Kidney tubule cell (primary cell): Measurements from ENCODE around the gene NCKAP5.

Experiments used
- DNase-seq: peaks from one replicate; pipeline ENCODE4 v3.0.0-alpha.2; 2018; ENCODE audit warnings: low spot score

NCKAP5 gene

DNA sequence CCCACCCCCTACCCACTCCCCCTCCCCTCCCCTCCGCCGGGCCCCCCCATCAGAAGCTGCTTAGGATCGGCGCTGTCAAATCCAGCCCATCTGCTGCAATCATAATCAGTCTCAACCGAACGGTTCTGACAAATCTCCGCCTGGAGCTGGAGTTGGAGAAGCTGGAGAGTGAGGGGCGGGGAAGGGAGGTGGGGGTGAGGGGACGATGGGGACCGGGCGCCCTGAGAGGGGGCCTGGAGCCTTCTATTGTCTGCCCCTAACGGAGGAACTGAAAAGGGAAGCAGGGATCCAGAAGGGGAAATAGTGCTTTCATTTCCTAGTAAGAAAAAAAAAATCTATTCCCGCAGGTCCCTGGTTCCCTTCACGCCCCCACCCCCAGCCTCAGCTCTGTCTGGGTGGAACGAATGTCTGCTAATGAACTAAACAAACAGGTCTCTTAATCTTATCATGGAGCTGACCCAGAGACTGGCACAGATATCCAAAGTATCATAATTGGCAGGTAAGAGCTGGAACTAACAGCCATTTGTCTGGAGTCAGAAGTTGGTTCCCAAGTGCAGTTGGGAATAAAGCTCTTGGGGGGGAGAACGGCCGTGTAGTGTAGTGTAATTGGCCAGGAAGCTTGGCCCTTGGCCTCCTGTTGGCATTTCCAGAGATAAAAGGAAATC lies 301.2 kb downstream of the NCKAP5 start:
- no peak for DNase-seq

DNA sequence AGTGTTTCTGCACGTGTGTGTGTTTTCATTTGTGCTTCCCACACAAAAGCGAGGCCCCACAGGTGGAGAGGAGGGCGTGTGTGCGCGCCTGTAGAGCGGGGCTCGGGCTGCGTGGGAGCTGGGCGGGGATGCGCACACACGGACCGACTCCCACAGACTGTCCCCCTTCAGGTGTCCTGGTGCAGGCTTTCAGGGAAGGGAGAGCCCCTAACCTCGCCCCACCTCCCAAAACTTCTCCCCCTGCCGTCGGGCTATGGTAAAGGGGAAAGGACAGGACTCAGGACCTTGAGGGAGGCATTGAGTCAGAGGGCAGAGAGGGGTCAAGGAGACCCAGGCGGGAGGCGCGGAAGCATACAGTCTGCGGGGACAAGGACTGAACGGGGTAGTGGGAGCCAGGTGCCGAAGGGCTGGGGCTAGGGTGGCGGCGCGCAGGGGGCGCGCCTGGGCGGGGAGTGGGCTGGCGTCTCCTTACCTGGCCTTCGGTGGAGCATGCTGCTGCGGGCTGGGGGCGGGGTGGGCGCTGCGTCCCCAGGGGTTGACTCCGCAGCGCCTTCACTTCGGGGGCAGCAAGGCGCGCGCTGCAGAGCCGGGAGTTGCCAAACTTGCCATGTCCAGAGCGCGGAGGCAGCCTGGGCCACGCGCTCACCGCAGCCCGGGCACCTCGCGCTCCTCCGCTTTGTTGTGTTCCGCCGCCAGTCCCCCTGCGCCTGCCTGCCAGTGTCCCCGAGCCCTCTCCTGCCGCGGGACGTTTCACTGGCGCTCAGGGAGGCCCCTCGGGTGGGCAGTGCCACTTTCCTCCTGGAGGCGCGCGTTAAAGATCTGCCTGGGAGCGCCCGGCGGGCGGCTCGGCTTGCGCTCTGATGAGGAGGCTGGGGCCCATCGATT lies 302.0 kb downstream of the NCKAP5 start:
- peak; percentile 17 for DNase-seq

DNA sequence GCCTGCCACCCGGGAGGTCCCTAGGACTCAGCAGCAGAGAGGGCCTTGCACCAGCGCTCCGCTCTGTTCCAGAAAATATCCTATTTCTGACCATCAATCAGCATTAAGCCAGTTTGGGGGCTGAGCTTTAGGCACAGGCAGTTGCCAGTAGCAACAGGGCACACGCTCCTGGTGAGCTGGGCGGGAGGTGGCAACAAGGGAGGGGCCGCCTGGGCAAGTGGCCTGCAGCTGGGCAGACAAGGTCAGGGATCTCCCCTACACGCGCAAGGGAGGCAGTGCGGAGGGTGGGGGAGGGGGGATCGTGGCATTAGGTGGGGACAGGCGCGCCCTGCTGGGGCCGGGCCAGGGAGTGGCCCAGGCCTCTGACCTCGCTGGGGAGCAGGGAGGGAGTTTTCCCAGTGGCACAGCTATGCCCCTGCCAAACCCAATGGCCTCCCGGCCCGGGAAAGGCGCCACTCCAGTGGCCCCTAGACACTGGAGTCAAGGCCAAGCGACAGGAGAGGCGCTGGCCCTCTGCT lies 302.8 kb downstream of the NCKAP5 start:
- DNase-seq, result no peak

DNA sequence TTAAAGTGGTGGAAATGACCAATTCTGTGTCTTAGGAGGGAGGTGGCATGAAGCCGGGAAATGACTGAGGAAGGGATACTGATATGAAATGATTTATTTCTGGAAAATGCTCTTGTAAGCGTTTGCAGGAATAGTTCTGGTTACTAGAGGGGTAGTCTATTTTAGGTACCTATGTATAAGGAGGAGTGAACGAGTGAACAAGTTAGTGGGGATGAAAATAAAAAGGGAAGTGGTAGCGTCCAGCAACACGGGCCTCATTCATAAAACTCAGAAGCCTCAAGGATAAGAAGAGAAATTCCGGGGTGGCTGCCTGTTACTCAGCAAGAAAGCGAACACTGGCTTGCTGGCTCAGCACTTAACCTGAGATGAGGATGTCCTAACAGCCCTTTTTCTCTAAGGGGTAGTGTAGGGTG lies 303.3 kb downstream of the NCKAP5 start:
- no peak for DNase-seq

DNA sequence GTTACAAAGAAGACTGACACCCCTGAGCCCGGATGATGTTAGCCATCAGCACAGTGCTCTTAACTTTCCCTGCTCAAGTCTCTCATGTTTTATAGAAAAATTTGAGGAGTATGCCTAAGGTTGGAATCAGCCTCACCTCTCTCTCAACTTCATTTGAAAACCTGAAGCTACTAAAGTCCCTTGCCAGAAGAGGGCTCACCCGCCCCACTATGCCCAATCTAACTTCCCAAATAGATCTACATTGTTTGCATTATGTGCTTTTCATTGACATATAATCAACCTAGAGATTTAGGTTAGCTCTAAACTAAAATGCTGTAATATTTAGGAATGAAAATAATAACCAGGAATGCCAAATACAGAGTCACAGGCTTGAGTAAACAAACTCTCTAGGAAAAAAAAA lies 305.4 kb downstream of the NCKAP5 start:
- DNase-seq, result peak; percentile 17

DNA sequence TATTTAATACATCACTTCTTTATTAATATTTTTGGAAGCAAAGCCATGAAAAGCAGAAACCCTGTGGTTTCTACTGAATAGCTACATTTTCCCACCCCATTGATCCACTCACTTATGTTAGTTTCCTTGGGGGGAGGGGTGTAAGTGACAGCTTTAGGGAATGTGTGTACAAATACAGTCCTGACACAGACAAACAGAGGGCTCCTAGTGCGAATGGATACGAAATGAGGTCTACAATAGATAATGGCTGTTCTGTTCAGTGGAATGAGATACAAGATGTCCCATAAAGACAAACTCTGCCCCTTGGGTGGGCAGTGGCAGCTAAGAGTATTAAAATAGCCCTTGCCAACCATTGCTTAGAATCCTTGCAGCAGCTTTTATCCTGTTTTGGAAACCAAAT lies 312.9 kb downstream of the NCKAP5 start:
- DNase-seq, result no peak

DNA sequence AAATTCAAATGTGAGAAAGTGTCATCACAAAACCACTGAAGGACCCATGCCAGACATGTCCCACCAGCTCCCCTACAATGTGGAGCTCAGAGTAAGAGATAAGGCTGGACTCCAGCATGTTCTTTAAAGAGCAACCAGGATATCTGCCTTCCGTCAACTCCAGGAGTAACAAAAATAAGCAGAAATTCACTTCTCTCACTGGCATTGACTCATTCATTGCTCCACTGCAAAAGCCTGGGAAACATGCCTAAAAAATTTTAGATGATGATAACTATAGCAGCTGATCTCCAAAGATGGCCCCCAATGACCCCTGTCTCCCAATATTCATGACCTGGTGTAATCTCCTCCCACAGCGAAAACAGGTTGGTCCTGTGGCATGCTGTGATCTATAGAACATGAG lies 314.5 kb downstream of the NCKAP5 start:
- no peak for DNase-seq

DNA sequence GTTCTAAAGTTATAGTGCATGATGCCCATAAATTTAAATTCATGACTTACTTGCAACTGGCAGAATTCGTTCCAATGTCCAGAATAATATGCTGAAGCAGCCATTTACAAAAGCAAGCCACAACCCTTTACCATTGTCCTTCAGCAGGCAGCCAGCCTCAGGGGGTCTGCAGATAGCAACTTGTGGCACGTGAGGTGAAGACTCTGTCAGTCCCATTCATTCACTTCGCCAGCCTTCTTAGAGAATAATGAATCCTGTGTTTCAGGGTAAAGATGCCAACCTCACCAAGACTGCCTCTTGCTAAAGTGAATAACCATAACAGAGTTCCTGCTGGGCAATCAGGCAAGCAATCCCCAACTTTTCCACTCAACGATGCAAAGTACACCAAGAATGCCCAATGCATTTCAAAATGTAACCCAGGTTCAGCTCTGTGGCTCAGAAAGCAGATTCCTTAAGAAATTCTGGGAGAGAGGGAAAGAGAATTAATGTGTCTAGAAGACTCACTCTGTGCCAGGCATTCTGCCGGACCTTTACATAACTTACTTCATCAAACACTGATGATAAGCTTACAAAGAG lies 315.4 kb downstream of the NCKAP5 start:
- DNase-seq, result peak; percentile 17

DNA sequence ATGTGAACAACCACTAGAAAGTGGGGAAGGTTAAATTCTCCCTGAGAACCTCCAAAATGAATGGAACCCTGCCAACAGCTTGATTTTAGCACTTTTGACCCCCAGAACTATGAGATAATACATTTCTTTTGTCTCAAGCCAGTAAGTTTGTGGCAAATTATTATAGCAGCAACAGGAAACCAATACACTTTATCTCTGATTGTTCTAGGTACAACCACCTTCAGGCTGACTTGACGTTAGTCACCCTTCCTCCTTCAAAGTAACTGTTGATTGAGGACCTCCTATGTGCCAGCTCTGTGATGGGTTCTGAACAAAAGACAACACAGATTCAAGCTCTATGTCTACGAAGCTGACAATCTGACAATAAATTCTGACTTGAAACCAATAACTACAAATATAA lies 318.9 kb downstream of the NCKAP5 start:
- DNase-seq, result no peak

DNA sequence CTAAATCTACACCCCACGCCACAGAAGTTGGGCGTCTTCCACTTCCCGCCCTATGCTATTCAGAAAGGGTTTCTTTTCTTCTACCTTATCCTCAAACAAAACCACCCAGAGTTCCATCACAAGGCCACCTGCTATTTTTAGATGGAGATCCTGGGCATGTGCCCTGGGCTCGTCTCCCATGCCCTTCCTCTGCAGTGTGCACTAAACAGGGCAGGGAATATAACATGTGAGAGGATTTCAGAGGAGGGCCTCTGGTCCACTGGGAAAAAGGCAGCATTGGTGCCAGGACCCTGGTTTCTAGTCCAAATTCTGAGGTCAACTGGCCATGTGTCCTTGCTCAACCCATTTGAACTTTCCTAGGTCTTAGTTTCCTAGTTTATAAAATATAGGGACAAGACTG lies 320.0 kb downstream of the NCKAP5 start:
- no peak for DNase-seq

DNA sequence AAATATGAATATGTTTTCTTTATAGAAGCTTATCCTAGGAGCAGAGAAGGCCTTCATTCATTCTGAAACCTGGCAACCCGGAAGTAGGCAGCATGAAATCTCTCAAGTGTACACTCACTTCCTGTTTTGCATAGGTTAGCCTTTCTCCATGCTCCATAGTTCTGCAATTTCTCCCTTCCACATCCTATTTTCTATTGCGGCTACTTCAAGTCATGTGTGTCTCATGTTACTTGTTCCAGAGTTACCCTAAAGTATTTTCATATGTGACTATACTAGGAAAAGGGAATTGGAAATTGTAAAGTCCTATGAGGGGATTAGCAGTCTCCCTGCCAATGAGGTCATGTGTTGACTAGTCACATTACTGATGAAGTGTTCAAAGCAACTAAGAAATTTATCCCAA lies 320.6 kb downstream of the NCKAP5 start:
- DNase-seq, result peak; percentile 55

DNA sequence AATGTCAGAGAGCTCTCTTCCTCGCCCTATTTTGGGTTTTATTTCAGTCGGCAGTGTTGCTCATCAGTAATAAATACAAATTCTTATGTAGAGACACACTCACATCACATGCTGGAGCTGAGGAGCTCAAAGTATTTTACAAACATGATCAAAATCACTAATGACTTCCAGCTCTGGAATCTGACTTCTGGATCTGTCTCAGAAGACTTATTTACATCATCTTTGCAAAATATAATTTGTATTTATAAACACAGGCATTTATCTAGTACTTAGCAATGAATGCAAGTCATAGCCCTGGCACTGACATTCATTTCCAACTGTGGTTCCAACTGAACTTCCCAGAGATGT lies 327.1 kb downstream of the NCKAP5 start:
- no peak for DNase-seq

DNA sequence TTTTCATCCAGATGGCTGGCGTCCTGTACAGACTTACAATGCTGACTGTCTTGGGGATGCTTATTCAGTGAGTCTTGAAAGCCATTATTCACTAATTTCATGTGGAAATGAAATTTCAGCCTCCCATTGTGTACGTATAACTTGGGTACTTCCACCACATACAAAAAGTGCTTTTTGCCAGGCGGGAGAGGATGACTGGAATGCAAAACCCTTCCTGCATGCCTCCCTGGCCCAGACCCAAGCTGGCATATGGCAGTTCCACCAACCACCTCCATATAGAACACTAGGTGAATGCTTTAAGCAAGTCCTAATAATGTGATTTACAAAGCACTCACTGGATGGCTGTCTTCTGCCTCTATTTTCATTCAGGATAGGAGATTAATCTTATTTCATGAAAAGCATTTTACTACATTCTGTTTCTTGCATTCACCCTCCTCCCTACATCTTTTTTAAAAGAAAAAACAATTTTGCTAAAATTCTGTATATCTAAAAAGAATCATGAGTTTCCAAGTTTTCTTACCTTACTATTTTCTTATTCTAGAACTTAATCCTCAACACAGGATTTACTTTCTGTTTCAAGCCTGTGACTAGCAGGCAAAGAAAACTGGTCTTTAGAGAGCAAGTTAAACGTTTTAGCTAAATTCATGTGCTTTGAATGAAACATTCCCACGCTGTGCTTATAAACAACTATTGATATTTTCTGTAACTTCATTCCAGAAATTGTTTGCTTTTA lies 327.6 kb downstream of the NCKAP5 start:
- DNase-seq, result no peak

DNA sequence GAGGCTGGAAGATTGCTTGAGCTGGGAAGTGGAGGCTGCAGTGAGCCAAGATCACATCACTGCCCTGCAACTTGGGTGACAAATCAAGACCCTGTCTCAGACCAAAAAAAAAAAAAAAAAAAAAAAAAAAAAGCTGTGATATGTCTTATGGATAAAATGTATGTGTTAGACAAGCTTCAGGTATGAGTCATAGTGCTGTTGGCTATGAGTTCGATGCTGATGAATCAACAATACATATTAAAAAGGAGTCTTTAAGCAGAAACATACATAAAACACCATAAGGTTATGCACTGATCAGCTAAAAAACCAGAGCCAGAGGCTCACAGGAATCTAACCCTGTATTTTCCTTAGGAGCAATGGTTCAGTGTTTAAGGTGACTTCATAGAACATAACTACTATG lies 332.3 kb downstream of the NCKAP5 start:
- DNase-seq, result no peak

DNA sequence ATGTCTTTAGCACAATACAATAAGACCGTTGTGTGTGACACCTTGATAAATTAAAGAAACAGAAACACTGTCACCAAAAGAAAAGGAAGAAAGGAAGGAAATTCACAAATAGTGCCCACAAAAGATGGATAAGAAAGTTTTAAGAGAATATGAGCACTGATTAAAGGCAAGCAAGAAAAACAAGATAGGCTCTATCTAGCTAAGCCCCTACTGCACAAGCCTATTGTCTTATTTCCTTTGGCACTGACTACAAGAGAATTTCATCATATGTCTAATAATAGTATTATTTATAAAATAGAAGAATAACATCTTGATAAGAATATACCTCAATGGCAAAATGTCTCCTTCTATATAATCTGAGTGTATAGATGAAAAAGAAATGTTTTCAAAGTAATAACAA lies 335.7 kb downstream of the NCKAP5 start:
- no peak for DNase-seq

DNA sequence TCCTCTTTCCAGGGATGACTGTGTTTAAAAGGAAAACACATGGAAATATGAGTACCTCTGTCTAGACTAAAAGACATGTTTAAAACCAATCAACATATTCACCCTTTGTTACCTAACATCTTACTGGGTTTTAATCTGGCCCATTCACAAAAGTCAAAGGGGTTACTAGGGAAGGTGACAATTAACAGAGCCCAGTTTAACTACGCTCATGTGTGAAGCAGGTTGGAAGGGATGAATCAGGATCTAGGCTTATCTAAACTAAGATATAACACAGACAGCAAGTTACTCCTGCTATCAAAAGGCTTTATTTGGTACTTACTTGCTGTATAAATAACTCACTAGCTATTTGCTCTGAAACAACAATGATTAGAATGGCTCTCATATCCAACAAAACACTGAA lies 337.0 kb downstream of the NCKAP5 start:
- no peak for DNase-seq

DNA sequence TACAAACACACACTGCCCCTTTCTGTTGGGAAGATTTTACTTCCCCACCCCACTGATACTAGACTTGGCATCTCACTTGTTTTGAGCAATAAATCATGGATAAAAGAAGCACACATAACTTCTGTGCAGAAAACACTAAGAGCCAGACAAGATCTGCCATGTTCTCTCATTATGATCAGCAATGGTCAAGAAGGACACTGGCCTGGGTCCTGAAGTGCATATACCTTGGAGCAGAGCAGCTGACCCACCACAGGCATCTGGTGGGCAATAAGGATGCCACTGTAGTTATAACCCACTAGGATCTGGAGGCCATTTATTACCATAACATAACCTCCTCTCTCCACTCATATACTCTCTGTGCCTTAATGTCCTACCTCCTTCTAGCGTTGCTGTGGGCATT lies 338.3 kb downstream of the NCKAP5 start:
- DNase-seq, result no peak

DNA sequence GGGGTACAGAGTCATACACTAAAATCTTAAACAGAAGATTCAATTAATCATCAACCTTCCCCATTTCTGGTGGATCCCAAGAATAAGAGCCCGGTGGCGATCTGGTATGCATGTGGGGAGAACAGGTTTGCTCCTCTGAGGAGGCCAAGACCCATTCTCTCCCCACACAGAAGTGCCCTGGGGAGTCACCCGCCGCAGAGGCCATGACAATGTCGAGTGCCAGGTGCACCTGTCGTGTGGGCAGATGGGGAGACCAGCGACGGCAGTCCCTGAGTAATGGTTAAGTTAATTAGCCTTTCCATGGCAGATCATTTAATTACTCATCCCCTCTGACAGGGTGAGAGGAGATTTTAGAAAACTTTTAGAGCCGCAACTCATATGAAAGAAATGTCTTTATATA lies 345.0 kb downstream of the NCKAP5 start:
- DNase-seq, result no peak

DNA sequence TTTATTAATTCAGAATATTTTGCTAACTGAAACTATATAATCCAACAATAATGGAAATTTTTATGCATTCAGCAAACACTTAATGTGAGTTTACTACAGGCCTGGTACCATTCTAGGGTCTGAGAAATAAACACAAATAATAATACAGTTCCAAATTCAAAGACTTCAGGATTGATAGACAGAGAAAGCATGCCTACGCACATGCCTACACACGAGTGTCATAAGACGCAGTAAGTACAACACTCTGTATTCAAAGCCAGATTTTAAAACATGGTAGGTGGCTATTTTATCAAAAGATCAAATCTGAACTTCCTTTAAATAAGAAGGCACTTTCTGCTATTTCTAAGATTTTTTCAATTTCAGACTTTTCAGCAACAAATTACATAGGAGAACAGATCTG lies 346.9 kb downstream of the NCKAP5 start:
- DNase-seq, result no peak

DNA sequence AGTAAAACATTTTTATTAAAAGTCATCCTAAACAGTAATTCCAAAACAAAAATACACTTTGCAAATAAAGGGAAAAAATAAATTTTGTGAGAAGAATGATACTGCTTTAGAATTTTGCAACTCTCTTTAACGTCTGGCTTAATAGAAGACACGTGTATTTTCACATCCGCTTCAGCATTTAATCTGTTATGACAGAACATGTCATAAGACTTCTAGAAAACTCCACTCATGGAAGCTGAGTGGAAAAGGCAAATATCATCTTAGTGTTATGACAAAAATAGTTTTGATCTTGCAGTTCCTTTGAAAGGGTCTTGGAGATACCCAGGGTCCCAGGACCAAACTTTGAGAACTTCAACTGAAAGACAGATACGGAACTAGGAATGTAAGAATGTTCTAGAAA lies 350.1 kb downstream of the NCKAP5 start:
- no peak for DNase-seq

DNA sequence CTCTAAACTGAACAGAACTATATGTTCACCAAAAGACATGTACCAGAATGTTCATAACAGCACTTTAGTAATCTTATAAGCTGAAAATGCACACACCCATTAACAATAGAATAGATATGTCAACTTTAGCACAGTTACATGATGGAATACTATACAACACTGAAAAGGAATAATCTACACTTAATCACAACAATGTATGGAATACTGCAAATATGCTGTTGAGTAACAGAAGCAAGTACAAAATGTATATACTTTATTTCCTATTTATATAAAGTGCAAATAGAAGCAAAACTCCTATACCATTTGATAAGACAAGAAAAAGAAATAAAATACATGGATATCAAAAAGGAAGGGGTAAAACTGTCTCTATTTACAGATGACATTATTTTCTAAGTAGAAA lies 352.8 kb downstream of the NCKAP5 start:
- no peak for DNase-seq

DNA sequence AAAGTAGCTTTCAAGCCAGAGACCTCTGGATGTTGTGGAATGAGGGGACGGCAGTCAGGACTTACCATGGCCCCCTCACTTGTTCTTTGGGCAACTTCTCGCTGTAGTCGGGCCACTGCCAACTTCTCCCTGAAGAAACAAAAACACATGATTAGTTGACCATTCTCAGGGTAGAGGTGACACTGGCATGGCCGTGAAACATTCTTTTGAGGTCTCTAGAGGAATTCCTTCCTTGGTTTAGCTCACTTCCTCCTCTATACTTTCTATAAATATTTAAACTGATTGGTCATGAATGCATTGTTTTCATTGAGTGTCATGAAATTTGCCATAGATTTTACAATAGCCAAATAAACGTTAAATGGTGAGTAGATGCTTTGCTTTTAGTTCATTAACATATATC lies 354.6 kb downstream of the NCKAP5 start:
- peak; percentile 69 for DNase-seq

DNA sequence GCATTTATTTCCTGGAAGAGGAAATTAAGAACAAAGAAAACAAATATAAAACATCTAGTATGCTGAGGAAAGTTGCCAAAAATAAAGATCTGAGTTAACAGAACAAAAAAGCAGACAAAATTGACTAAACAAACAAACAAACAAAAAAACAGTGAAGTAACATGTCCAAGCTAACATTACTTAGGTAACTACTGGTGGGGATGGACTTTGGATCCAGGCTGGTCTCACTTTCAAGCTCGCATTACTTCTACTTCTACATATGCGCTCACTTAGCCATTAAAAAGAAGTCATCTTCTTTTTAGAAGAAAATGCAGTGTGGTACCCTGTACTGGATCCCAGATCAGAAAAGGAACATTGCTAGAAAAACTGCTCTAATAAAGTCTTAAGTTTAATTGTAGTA lies 358.9 kb downstream of the NCKAP5 start:
- no peak for DNase-seq
